IPS-15b (cell line): ENCODE measurements around the gene PUS7.
"Not testable (repeated sequence)": the region's sequence is repeated elsewhere in the genome, so short reads cannot be mapped to it uniquely, and the experiment has no call there.

Experiments used
- H3K27me3 ChIP-seq: one replicate; pipeline ENCODE4 v1.6.1; 2013; ENCODE audit warnings: low read length; ENCODE audit not compliant: control insufficient read depth, insufficient read depth
- H3K36me3 ChIP-seq: one replicate; pipeline ENCODE4 v1.6.1; 2013; ENCODE audit warnings: low read length; ENCODE audit not compliant: control insufficient read depth, insufficient read depth
- H3K4me1 ChIP-seq: one replicate; pipeline ENCODE4 v1.6.1; 2013; ENCODE audit warnings: mild to moderate bottlenecking, low read length; ENCODE audit not compliant: control insufficient read depth, insufficient read depth
- H3K4me3 ChIP-seq: one replicate; pipeline ENCODE4 v1.5.1; 2013; ENCODE audit warnings: low read depth, low read length
- H3K9ac ChIP-seq: one replicate; pipeline ENCODE4 v1.6.1; 2013; ENCODE audit warnings: low read depth, mild to moderate bottlenecking, low read length
- H3K9me3 ChIP-seq: one replicate; pipeline ENCODE4 v1.6.1; 2013; ENCODE audit warnings: mild to moderate bottlenecking, low read length; ENCODE audit not compliant: control insufficient read depth, insufficient read depth

PUS7 gene

DNA sequence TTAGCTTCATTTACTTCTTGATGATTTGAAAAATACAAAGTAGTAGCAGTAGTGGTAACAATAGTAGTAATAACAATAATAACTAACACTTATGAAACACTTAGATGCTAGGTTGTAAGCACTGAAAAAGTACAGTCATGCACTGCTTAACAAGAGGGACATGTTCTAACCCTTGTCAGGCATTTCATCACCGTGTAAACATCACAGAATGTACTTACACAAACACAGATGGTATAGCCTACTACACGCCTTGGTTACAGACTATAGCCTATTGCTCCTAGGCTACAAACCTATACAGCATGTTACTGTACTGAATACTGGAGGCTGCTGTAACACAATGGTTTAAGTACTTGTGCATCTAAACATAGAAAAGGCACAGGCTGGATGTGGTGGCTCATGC lies 60.6 kb downstream of the PUS7 start:
- Histone ChIP-seq H3K9ac (no peak overlapping the region), H3K9me3 (no peaks in the 10 kb centered on the region), H3K4me1 (no peaks in the 10 kb centered on the region), H3K36me3 (no peaks in the 10 kb centered on the region), H3K4me3 (no peak overlapping the region), H3K27me3 (no peaks in the 10 kb centered on the region)

DNA sequence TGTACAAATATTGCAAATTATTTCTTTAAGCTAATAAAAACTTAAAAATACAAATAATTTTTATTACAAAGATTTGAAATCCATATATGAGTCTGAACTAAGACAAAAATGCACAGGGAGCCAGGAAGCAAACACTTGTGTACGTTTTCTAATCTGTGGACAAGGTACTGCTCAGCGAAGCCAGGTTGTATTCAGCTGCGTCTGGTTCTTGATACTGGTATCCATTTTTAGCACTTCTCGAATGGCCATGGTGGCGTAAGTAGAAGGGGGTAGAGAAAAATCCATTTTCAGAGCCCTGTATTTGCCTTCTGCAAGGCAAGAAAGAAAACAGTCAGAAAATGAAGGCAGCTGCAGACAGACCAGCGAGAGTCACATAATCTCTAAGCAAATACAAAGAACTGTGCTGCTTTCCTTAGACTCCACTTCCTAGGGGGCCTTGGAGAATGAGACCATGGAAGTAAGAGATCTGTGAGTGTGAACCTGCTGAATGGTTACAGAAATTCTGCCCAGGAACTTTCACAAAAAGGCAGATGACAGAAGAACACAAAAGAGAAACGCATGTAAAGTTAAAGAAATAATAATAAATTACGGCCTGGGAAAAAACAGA lies 64.3 kb downstream of the PUS7 start:
- Histone ChIP-seq H3K9me3 (no peaks in the 10 kb centered on the region), H3K9ac (no peak overlapping the region), H3K27me3 (no peaks in the 10 kb centered on the region), H3K4me3 (no peak overlapping the region), H3K36me3 (no peaks in the 10 kb centered on the region), H3K4me1 (no peaks in the 10 kb centered on the region)

GRCh38 chr7:105454921-105455320 lies 67.2 kb downstream of the PUS7 start:
- H3K9me3 ChIP-seq: no peaks in the 10 kb centered on the region
- no peak overlapping the region for H3K4me3 ChIP-seq
- H3K4me1 ChIP-seq: no peaks in the 10 kb centered on the region
- no peaks in the 10 kb centered on the region for H3K36me3 ChIP-seq
- H3K9ac ChIP-seq: no peak overlapping the region
- no peaks in the 10 kb centered on the region for H3K27me3 ChIP-seq

- H3K4me1 ChIP-seq: no peaks in the 10 kb centered on the region
- no peak overlapping the region for H3K9ac ChIP-seq
- no peaks in the 10 kb centered on the region for H3K27me3 ChIP-seq
- H3K4me3 ChIP-seq: no peak overlapping the region
- no peaks in the 10 kb centered on the region for H3K9me3 ChIP-seq
- no peaks in the 10 kb centered on the region for H3K36me3 ChIP-seq
These were observed 67.8 kb downstream of the PUS7 start for GRCh38 chr7:105454095-105454747.

DNA sequence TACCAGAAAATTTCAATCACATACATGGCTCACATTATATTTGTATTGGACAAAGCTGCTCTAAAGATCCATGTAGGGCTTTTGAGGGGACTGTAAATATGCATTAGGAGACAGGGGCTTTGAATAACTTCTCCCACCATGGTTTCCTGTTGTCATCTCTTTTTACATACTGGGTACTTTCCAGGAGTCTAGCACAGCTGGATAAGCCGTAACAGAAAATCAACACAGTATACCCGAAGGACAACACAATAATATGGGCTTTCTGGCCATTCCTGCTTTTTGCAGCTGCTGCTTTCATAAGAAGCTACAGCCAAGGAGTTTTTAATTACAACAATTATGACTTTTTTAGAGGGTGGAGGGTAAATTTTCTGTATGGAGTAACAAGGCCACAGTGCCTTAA lies 70.0 kb downstream of the PUS7 start:
- H3K4me3 ChIP-seq: no peak overlapping the region
- no peaks in the 10 kb centered on the region for H3K4me1 ChIP-seq
- H3K9ac ChIP-seq: no peak overlapping the region
- H3K9me3 ChIP-seq: no peaks in the 10 kb centered on the region
- H3K36me3 ChIP-seq: no peaks in the 10 kb centered on the region
- H3K27me3 ChIP-seq: no peaks in the 10 kb centered on the region

DNA sequence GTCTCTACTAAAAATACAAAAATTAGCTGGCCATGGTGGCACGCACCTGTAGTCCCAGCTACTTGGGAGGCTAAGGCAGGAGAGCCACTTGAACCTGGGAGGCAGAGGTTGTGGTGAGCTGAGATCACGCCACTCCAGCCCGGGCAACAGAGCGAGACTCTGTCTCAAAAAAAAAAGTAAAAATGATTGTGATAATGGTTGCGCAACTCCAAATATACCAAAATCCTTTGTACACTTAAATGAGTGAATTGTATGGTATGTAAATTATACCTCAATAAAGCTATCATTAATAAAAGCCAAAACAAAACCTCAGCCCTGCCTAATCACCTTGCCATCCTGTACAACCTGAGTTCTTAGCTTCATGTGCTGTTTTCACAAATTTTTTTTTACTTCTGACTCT lies 71.2 kb downstream of the PUS7 start:
- H3K9ac ChIP-seq, H3K36me3 ChIP-seq, H3K4me3 ChIP-seq, H3K9me3 ChIP-seq, H3K27me3 ChIP-seq, H3K4me1 ChIP-seq: not testable (repeated sequence)

DNA sequence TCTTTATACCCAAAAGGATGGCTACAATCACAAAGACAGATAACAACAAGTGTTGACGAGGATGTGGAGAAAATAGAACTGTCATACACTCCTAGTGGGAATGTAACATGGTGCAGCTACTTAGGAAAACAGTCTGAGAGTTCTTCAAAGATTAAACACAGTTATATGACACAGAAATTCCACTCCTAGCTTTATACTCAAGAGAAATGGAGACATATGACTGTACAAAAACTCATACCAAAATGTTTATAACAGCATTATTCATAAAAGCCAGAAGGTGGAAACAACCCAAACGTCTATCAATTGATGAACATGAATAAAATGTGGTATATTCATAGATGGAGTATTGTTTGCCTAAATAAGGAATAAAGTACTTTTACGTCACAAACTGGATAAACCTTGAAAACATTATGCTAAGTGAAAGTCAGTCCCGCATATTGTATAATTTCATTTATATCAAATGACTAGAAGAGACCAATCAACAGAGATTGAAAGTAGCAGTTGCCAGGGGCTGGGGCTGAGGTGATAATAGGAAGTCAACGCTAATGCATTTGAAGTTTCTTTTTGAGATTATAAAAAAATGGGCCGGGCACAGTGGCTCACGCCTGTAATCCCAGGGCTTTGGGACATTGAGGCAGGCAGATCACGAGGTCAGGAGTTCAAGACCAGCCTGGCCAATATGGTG lies 71.8 kb downstream of the PUS7 start:
- no peaks in the 10 kb centered on the region for H3K9me3 ChIP-seq
- no peaks in the 10 kb centered on the region for H3K36me3 ChIP-seq
- no peaks in the 10 kb centered on the region for H3K4me1 ChIP-seq
- no peak overlapping the region for H3K4me3 ChIP-seq
- H3K27me3 ChIP-seq: no peaks in the 10 kb centered on the region
- no peak overlapping the region for H3K9ac ChIP-seq

GRCh38 chr7:105448181-105448580 lies 73.9 kb downstream of the PUS7 start:
- no peaks in the 10 kb centered on the region for H3K36me3 ChIP-seq
- H3K27me3 ChIP-seq: no peaks in the 10 kb centered on the region
- H3K9ac ChIP-seq: no peak overlapping the region
- H3K4me3 ChIP-seq: no peak overlapping the region
- H3K4me1 ChIP-seq: no peaks in the 10 kb centered on the region
- no peaks in the 10 kb centered on the region for H3K9me3 ChIP-seq

GRCh38 chr7:105444342-105444987 lies 77.6 kb downstream of the PUS7 start:
- Histone ChIP-seq H3K4me3 (no peak overlapping the region), H3K4me1 (no peaks in the 10 kb centered on the region), H3K36me3 (no peaks in the 10 kb centered on the region), H3K27me3 (no peaks in the 10 kb centered on the region), H3K9me3 (no peaks in the 10 kb centered on the region), H3K9ac (no peak overlapping the region)

DNA sequence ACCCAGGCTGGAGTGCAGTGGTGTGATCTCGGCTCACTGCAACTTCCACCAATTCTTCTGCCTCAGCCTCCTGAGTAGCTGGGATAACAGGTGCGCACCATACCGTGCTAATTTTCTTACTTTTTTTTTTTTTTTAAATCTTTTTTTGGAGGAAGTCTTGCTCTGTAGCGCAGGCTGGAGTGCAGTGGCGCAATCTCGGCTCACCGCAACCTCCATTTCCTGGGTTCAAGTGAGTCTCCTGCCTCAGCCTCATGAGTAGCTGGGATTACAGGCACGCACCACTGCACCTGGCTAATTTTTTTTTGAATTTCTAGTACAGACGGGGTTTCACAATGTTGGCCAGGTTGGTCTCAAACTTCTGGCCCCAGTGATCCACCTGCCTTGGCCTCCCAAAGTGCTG lies 79.9 kb downstream of the PUS7 start:
- not testable (repeated sequence) for H3K4me1 ChIP-seq, H3K27me3 ChIP-seq

GRCh38 chr7:105439174-105439893 lies 82.7 kb downstream of the PUS7 start:
- no peak overlapping the region for H3K4me3 ChIP-seq
- no peaks in the 10 kb centered on the region for H3K27me3 ChIP-seq
- no peaks in the 10 kb centered on the region for H3K9me3 ChIP-seq
- no peaks in the 10 kb centered on the region for H3K36me3 ChIP-seq
- H3K4me1 ChIP-seq: no peaks in the 10 kb centered on the region
- H3K9ac ChIP-seq: no peak overlapping the region

More for the DNA sequence above, 79.9 kb downstream of the PUS7 start:
- H3K9me3 ChIP-seq, H3K36me3 ChIP-seq, H3K9ac ChIP-seq, H3K4me3 ChIP-seq: not testable (repeated sequence)
